H1 (cell line): ENCODE data around the gene CLCF1. TPM values are rescaled to one million over a fixed set of nuclear protein-coding genes. Genes with fewer than 3 reads are reported as not detected.

Experiments used
- CTCF ChIA-PET: fragments of 300-600 bp; sonication (Branson Sonifier 250); formaldehyde crosslinking; loops from one replicate; lab custom pipeline; 2021; ENCODE audit not compliant: partially characterized antibody; lab: Charles Lee
- POLR2A ChIA-PET: fragments of 300-600 bp; sonication (Branson Sonifier 250); formaldehyde crosslinking; loops from one replicate; lab custom pipeline; 2021; ENCODE audit warnings: inconsistent platforms; ENCODE audit not compliant: partially characterized antibody; lab: Charles Lee
- DNase-seq, 2 experiments: peaks; one replicate each; pipeline versions ENCODE4 v3.0.0 to v3.0.0-alpha.2; 2010 to 2022; ENCODE audit warnings: low spot score in 2 of 2, low read depth in 1 of 2, mixed read lengths in 1 of 2
- FAIRE-seq: peaks from 2 replicates; lab custom pipeline; 2011; peaks lifted over from hg19 to GRCh38; lab: Jason Lieb, UNC
- H2AFZ ChIP-seq: 2 replicates; pipeline ENCODE4 v1.8.1; 2012; ENCODE audit warnings: low read length, inconsistent platforms
- H2AK5ac ChIP-seq: 2 replicates; pipeline ENCODE4 v1.6.1; 2013; ENCODE audit warnings: low read depth, low read length
- H2BK120ac ChIP-seq: replicated peaks from 2 replicates; pipeline ENCODE3; 2013; ENCODE audit warnings: low read depth, low read length, inconsistent platforms
- H2BK12ac ChIP-seq: 2 replicates; pipeline ENCODE4 v1.6.1; 2013; ENCODE audit warnings: low read depth, low read length
- H2BK15ac ChIP-seq: 2 replicates; pipeline ENCODE4 v1.6.1; 2013; ENCODE audit warnings: low read length
- H2BK20ac ChIP-seq: 2 replicates; pipeline ENCODE4 v1.6.1; 2013; ENCODE audit warnings: low read length
- H2BK5ac ChIP-seq: 2 replicates; pipeline ENCODE4 v1.6.1; 2013; ENCODE audit warnings: low read depth, low read length
- H3K14ac ChIP-seq: 2 replicates; pipeline ENCODE4 v1.6.1; 2013; ENCODE audit warnings: inconsistent platforms; ENCODE audit not compliant: insufficient read length
- H3K18ac ChIP-seq: 2 replicates; pipeline ENCODE4 v1.6.1; 2013; ENCODE audit warnings: low read length; ENCODE audit errors: extremely low read depth
- H3K23ac ChIP-seq: 2 replicates; pipeline ENCODE4 v1.6.1; 2013; ENCODE audit warnings: inconsistent platforms; ENCODE audit not compliant: insufficient read length
- H3K23me2 ChIP-seq: 2 replicates; pipeline ENCODE4 v1.6.1; 2013; ENCODE audit warnings: low read depth, low read length
- H3K27ac ChIP-seq: 2 replicates; pipeline ENCODE4 v1.6.1; 2011; ENCODE audit warnings: low read depth, low read length, inconsistent platforms
- H3K27me3 ChIP-seq, 4 experiments: replicated peaks in 1 of 4; 1 replicate in 1 of 4; 2 replicates in 3 of 4; pipeline versions ENCODE4 v1.6.1 to v1.8.1; 2011 to 2013; ENCODE audit warnings: low read length in 3 of 4, mild to moderate bottlenecking in 3 of 4, inconsistent platforms in 2 of 4, mixed read lengths in 2 of 4, moderate library complexity in 1 of 4; ENCODE audit not compliant: control insufficient read depth in 3 of 4, insufficient read depth in 3 of 4; ENCODE audit errors: extremely low read depth in 1 of 4
- H3K36me3 ChIP-seq, 4 experiments: 2 replicates each; pipeline versions ENCODE4 v1.6.1 to v1.8.1; 2011 to 2013; ENCODE audit warnings: mild to moderate bottlenecking in 4 of 4, low read length in 3 of 4, moderate library complexity in 2 of 4, control low read depth in 1 of 4, inconsistent platforms in 1 of 4; ENCODE audit not compliant: insufficient read depth in 4 of 4, control insufficient read depth in 2 of 4
- H3K4ac ChIP-seq: replicated peaks from 2 replicates; pipeline ENCODE3; 2013; ENCODE audit warnings: low read length, low read depth, mixed read lengths, inconsistent platforms; ENCODE audit not compliant: insufficient read length
- H3K4me1 ChIP-seq, 4 experiments: replicated peaks in 1 of 4; 1 replicate in 1 of 4; 2 replicates in 3 of 4; pipeline versions ENCODE4 v1.6.1 to v1.8.1; 2011 to 2013; ENCODE audit warnings: low read length in 3 of 4, inconsistent platforms in 2 of 4, mixed read lengths in 1 of 4; ENCODE audit not compliant: insufficient read depth in 4 of 4, control insufficient read depth in 3 of 4
- H3K4me2 ChIP-seq, 2 experiments: 2 replicates each; pipeline versions ENCODE4 v1.6.1 to v1.8.1; 2011 to 2013; ENCODE audit warnings: low read depth in 2 of 2, low read length in 2 of 2, control low read depth in 1 of 2, inconsistent platforms in 1 of 2, mild to moderate bottlenecking in 1 of 2; ENCODE audit not compliant: insufficient read depth in 1 of 2
- H3K4me3 ChIP-seq, 4 experiments: fragments of 200-600, 300-600 bp in 1 of 4; sonication (generic), shearing (Covaris generic), sonication (Bioruptor Twin) in 1 of 4; 2 replicates each; pipeline versions ENCODE4 v1.5.1 to v1.8.1; 2011 to 2016; ENCODE audit warnings: low read length in 4 of 4, low read depth in 3 of 4, control low read depth in 2 of 4, inconsistent platforms in 2 of 4, mild to moderate bottlenecking in 2 of 4, mixed read lengths in 1 of 4, moderate library complexity in 1 of 4; ENCODE audit not compliant: insufficient read depth in 2 of 4; ENCODE audit errors: extremely low read depth in 1 of 4
- H3K56ac ChIP-seq: replicated peaks from 2 replicates; pipeline ENCODE3; 2013; ENCODE audit warnings: low read depth, mild to moderate bottlenecking, mixed read lengths, low read length, inconsistent platforms; ENCODE audit not compliant: insufficient read length
- H3K79me1 ChIP-seq: 2 replicates; pipeline ENCODE4 v1.6.1; 2013; ENCODE audit warnings: low read depth, low read length, control low read depth
- H3K79me2 ChIP-seq, 2 experiments: 2 replicates each; pipeline versions ENCODE4 v1.6.1 to v1.8.1; 2012 to 2013; ENCODE audit warnings: low read length in 2 of 2, mild to moderate bottlenecking in 2 of 2, inconsistent platforms in 1 of 2; ENCODE audit not compliant: insufficient read depth in 2 of 2, control insufficient read depth in 1 of 2
- H3K9ac ChIP-seq, 4 experiments: replicated peaks in 1 of 4; 1 replicate in 1 of 4; 2 replicates in 3 of 4; pipeline versions ENCODE4 v1.6.1 to v1.8.1; 2011 to 2013; ENCODE audit warnings: low read depth in 3 of 4, low read length in 3 of 4, control low read depth in 2 of 4, mild to moderate bottlenecking in 2 of 4, moderate library complexity in 2 of 4, inconsistent platforms in 1 of 4; ENCODE audit errors: extremely low read depth in 1 of 4
- H3K9me3 ChIP-seq, 2 experiments: 2 replicates each; pipeline versions ENCODE4 v1.6.1 to v1.8.1; 2012 to 2013; ENCODE audit warnings: mild to moderate bottlenecking in 2 of 2, moderate library complexity in 2 of 2, control low read depth in 1 of 2, inconsistent platforms in 1 of 2, low read depth in 1 of 2, low read length in 1 of 2, mixed read lengths in 1 of 2; ENCODE audit not compliant: insufficient read depth in 2 of 2
- H4K20me1 ChIP-seq, 2 experiments: replicated peaks in 1 of 2; 2 replicates each; pipeline versions ENCODE3 to v1.8.1; 2011 to 2013; ENCODE audit warnings: inconsistent platforms in 2 of 2, low read length in 2 of 2, mild to moderate bottlenecking in 1 of 2; ENCODE audit not compliant: insufficient read depth in 2 of 2, control insufficient read depth in 1 of 2
- H4K5ac ChIP-seq: 2 replicates; pipeline ENCODE4 v1.6.1; 2013; ENCODE audit warnings: low read length, low read depth, mixed read lengths, inconsistent platforms; ENCODE audit not compliant: insufficient read length
- H4K8ac ChIP-seq: 2 replicates; pipeline ENCODE4 v1.8.0; 2013; ENCODE audit warnings: mild to moderate bottlenecking, moderate library complexity, low read length, inconsistent platforms; ENCODE audit not compliant: insufficient read depth; ENCODE audit errors: extremely low read depth
- H4K91ac ChIP-seq: replicated peaks from 2 replicates; pipeline ENCODE3; 2013; ENCODE audit warnings: low read length, mixed read lengths, inconsistent platforms; ENCODE audit not compliant: insufficient read length
- BRCA1 ChIP-seq: IDR thresholded peaks from 2 replicates; pipeline ENCODE4 v1.6.1; 2012; ENCODE audit warnings: low read depth, low read length, improper control_type of control experiment
- CTCF ChIP-seq, 3 experiments: IDR thresholded peaks; 1 replicate in 2 of 3; 2 replicates in 1 of 3; pipeline versions ENCODE4 v1.5.1 to v1.6.1; 2011; ENCODE audit warnings: low read length in 3 of 3, mild to moderate bottlenecking in 3 of 3, inconsistent platforms in 2 of 3, low read depth in 1 of 3, moderate library complexity in 1 of 3; ENCODE audit not compliant: insufficient read depth in 1 of 3; ENCODE audit errors: control extremely low read depth in 1 of 3
- EP300 ChIP-seq, 2 experiments: IDR thresholded peaks; 1 replicate in 1 of 2; 2 replicates in 1 of 2; pipeline ENCODE4 v1.6.1; 2011 to 2012; ENCODE audit warnings: low read depth in 2 of 2, low read length in 2 of 2, mild to moderate bottlenecking in 2 of 2, borderline replicate concordance in 1 of 2, inconsistent platforms in 1 of 2, moderate library complexity in 1 of 2
- MAX ChIP-seq: IDR thresholded peaks from 2 replicates; pipeline ENCODE4 v1.6.1; 2012; ENCODE audit warnings: inconsistent platforms
- NRF1 ChIP-seq: IDR thresholded peaks from 2 replicates; pipeline ENCODE4 v1.6.1; 2011; ENCODE audit warnings: mild to moderate bottlenecking, low read depth, low read length, improper control_type of control experiment
- SAP30 ChIP-seq: fragments of 300-600 bp; sonication (generic); IDR thresholded peaks from 2 replicates; pipeline ENCODE4 v1.7.1; 2012; ENCODE audit warnings: low read length, moderate library complexity, mild to moderate bottlenecking, inconsistent platforms; ENCODE audit not compliant: insufficient read depth, insufficient replicate concordance
- SIRT6 ChIP-seq: IDR thresholded peaks from one replicate; pipeline ENCODE4 v1.7.1; 2012; ENCODE audit warnings: low read length, inconsistent platforms
- SP1 ChIP-seq: IDR thresholded peaks from 2 replicates; pipeline ENCODE4 v1.6.1; 2011; ENCODE audit warnings: low read depth, low read length
- SRF ChIP-seq: IDR thresholded peaks from 2 replicates; pipeline ENCODE4 v1.6.1; 2011; ENCODE audit warnings: mild to moderate bottlenecking, low read depth, low read length, moderate library complexity
- YY1 ChIP-seq: IDR thresholded peaks from 2 replicates; pipeline ENCODE4 v1.6.1; 2011; ENCODE audit warnings: low read depth, mild to moderate bottlenecking, low read length
- WGBS, 2 experiments: shearing (Covaris generic) in 1 of 2; methylation state at CpG; one replicate each; pipeline versions ENCODE4 v1.1.6 to v1.1.7; 2013 to 2015; ENCODE audit warnings: low lambda C conversion rate in 2 of 2, mixed read lengths in 2 of 2, inconsistent platforms in 1 of 2, low coverage in 1 of 2, missing lambda C conversion rate in 1 of 2; ENCODE audit not compliant: insufficient replicate concordance in 2 of 2, insufficient coverage in 1 of 2, insufficient read length in 1 of 2; ENCODE audit errors: extremely low coverage in 1 of 2, missing lambda C conversion rate in 1 of 2; 5-methylcytosine and 5-hydroxymethylcytosine counted together
- polyA plus RNA-seq, 7 experiments: library from polyadenylated mRNA; depleted of rRNA in 3 of 7; stranded (reverse) in 5 of 7; unstranded in 2 of 7; fragments of >200 nt in 5 of 7; fragments of 200-250 nt in 2 of 7; gene quantifications; 1 replicate in 5 of 7; 2 replicates in 1 of 7; 4 replicates in 1 of 7; pipeline versions ENCODE4 v1.2.1 to v1.2.3, GENCODE V29; 2011 to 2013; ENCODE audit warnings: missing spikeins in 2 of 7, mixed read lengths in 2 of 7
- total RNA-seq: library from RNA; stranded (reverse); fragmentation: NEBNext Ultra II Directional; extraction: Animal tissue kit (Norgen Biotek cat#: 25700); gene quantifications from 2 replicates; pipeline ENCODE4 v1.2.1, GENCODE V29; 2021

The CLCF1 gene
- total and polyA plus RNA-seq, 2 of the 8 experiments (the other 6 are each of a cell fraction or from before 2014, with no cell fraction given): 0.32 to 1.2 TPM

GRCh38 chr11:67392183-67392715, 18.9 kb upstream of the CLCF1 start:
- no peak overlapping the region for H2AFZ ChIP-seq
- no peak overlapping the region for H2BK20ac ChIP-seq
- no peaks in the 10 kb centered on the region for H3K27me3 ChIP-seq
- H4K91ac ChIP-seq: no peak overlapping the region
- H3K9ac ChIP-seq: peak overlapping the region; percentile 67 to 84 (median 70)
- peaks cover 13% of the 10 kb centered on the region for H3K23me2 ChIP-seq
- H2BK15ac ChIP-seq: no peak overlapping the region; the same call in 1 of the 2 replicates
- no peak overlapping the region for H4K5ac ChIP-seq
- peak overlapping the region; percentile 72 for H3K56ac ChIP-seq
- H3K4ac ChIP-seq: no peak overlapping the region
- H2AK5ac ChIP-seq: no peak overlapping the region
- no peak overlapping the region for H3K27ac ChIP-seq
- 0 out of 2 replicates have a peak overlapping the region, but pooled peaks have one; percentile 27 for H2BK12ac ChIP-seq
- H3K36me3 ChIP-seq: peaks cover 0 to 5% (median under 1%) of the 10 kb centered on the region in 4 experiments; a peak in 4 of 8 replicates
- H2BK120ac ChIP-seq: no peak overlapping the region
- H3K23ac ChIP-seq: no peak overlapping the region
- H3K18ac ChIP-seq: no peak overlapping the region
- H3K79me1 ChIP-seq: 0 out of 2 replicates have a peak, but pooled peaks cover 2% of the 10 kb centered on the region
- peak overlapping the region; percentile 65 to 86 for H3K4me2 ChIP-seq
- ChIA-PET POLR2A (interaction anchor here (0.7 to 3.3 kb wide), 18 partner anchors 9 to 83 kb away, joined by 3 to 31 read pairs (median 4); partner anchors contain the start of genes POLD4, PPP1CA and TBC1D10C), CTCF (interaction anchor here (1.0 to 34.8 kb wide), 10 partner anchors 9 to 188 kb away, joined by 3 to 1305 read pairs (median 4); partner anchors contain the start of genes AIP, CLCF1, POLD4 and PPP1CA)
- DNase-seq: no peak
- no peak for FAIRE-seq
- peak overlapping the region; percentile 89 for H4K8ac ChIP-seq
- no peaks in the 10 kb centered on the region for H3K9me3 ChIP-seq
- WGBS, 2 experiments: 35% methylated on average over 21 of the region's 31 CpGs; no CpG with 5 or more reads in 1 of the 2 experiments
- peak overlapping the region; percentile 63 to 88 (median 69) for H3K4me3 ChIP-seq
- H3K14ac ChIP-seq: no peak overlapping the region
- H2BK5ac ChIP-seq: no peak overlapping the region
- H3K4me1 ChIP-seq: peaks cover 0 to 12% (median 7%) of the 10 kb centered on the region in 4 experiments; a peak in 4 of 7 replicates
- H4K20me1 ChIP-seq: peaks cover 0 to 5% of the 10 kb centered on the region in 2 experiments
- H3K79me2 ChIP-seq: no peaks in the 10 kb centered on the region
- TF ChIP-seq BRCA1: no peak
- no peak for TF ChIP-seq CTCF (IDR thresholded peaks at IDR 0.05; ENCODE audit: control extremely low read depth in 1 of 3, insufficient read depth in 1 of 3, low read depth in 1 of 3, low read length in 3 of 3)
- no peak for TF ChIP-seq MAX
- TF ChIP-seq SIRT6: no peak
- no peak for TF ChIP-seq EP300 (IDR thresholded peaks at IDR 0.05; ENCODE audit: borderline replicate concordance in 1 of 2, low read depth in 2 of 2, low read length in 2 of 2)
- no peak for TF ChIP-seq YY1
- TF ChIP-seq SAP30: no peak
- TF ChIP-seq SP1: no peak
- TF ChIP-seq NRF1: no peak
- TF ChIP-seq SRF: no peak
